ENCODE data around the gene KLK12. TPM values are rescaled to one million over a fixed set of nuclear protein-coding genes. Genes with fewer than 3 reads are reported as not detected.

The KLK12 gene
- total and polyA plus RNA-seq, 9 of the 15 experiments (the other 6 are each of a cell fraction or from before 2014, with no cell fraction given): not detected

GRCh38 chr19:51025809-51026553 is 8.8 kb downstream of the KLK12 start:
- 1% methylated on average over 15 of the region's 18 CpGs for WGBS (ENCODE audit: insufficient coverage, low coverage, missing lambda C conversion rate)
- peaks cover 2 to 7% of the 10 kb centered on the region in 2 experiments; a peak in 4 of 5 replicates for H3K4me1 ChIP-seq (replicated peaks in 1 of 2; ENCODE audit: control insufficient read depth in 2 of 2, insufficient read depth in 2 of 2, low read length in 2 of 2)
- intact Hi-C loops (cut with micrococcal nuclease) (no loop called here), in situ Hi-C loops (cut with MboI) (no loop called here)
- no peak overlapping the region for H3K27ac ChIP-seq (ENCODE audit: extremely low read depth, low read depth, low read length)
- no peaks in the 10 kb centered on the region for H3K36me3 ChIP-seq (ENCODE audit: control insufficient read depth, insufficient read depth, low read length)
- peaks cover 25 to 68% of the 10 kb centered on the region in 2 experiments for H3K27me3 ChIP-seq (ENCODE audit: control insufficient read depth in 2 of 2, insufficient read depth in 2 of 2, low read length in 2 of 2)
- no TSS peak for BruUV-seq (replicated peaks)
- DNase-seq (ENCODE audit: extremely low read depth in 1 of 4, low spot score in 3 of 4): no peak
- FAIRE-seq: no peak
- ChIA-PET CTCF (ENCODE audit: low intra/inter-chr PET ratio) (no interaction called here), POLR2A (interaction anchor here (0.6 kb wide), 1 partner anchor 22 kb away, joined by 3 read pairs; no protein-coding TSS in a partner anchor)
- H3K4me3 ChIP-seq: no peak overlapping the region
- H3K4me2 ChIP-seq (ENCODE audit: insufficient read depth, low read length): no peak overlapping the region
- peak overlapping the region in 1 of 2 experiments; percentile 58; a peak in 1 of 4 replicates for H3K9ac ChIP-seq (ENCODE audit: insufficient read depth in 1 of 2, low read depth in 2 of 2, low read length in 2 of 2)
- 0 out of 2 replicates have a peak, but pooled peaks cover 8% of the 10 kb centered on the region for H4K20me1 ChIP-seq (replicated peaks; ENCODE audit: control insufficient read depth, insufficient read depth, low read length)
- H3K9me1 ChIP-seq (ENCODE audit: control insufficient read depth, insufficient read depth, low read length): peaks cover 1% of the 10 kb centered on the region
- H2AFZ ChIP-seq (ENCODE audit: low read depth, low read length): no peak overlapping the region
- no peaks in the 10 kb centered on the region for H3K9me3 ChIP-seq (replicated peaks; ENCODE audit: control insufficient read depth, insufficient read depth, low read depth, low read length)
- TF ChIP-seq DPF2 (IDR thresholded peaks at IDR 0.05): no peak
- no peak for TF ChIP-seq CSDE1 (IDR thresholded peaks at IDR 0.05)
- no peak for TF ChIP-seq HNRNPUL1 (IDR thresholded peaks at IDR 0.05; ENCODE audit: low read length)
- no peaks in the 10 kb centered on the region for H3K79me2 ChIP-seq (ENCODE audit: control insufficient read depth, insufficient read depth, low read length)
- ATAC-seq: no peak

- in situ Hi-C loops (cut with MboI): no loop called here
- CTCF ChIA-PET (ENCODE audit: low intra/inter-chr PET ratio): no interaction called here
- WGBS (ENCODE audit: insufficient coverage, low coverage, missing lambda C conversion rate): 0% methylated on average over 3 of the region's 6 CpGs
- no peaks in the 10 kb centered on the region for H3K79me2 ChIP-seq (ENCODE audit: control insufficient read depth, insufficient read depth, low read length)
- DNase-seq (ENCODE audit: extremely low read depth in 1 of 4, low spot score in 3 of 4) (no peak), FAIRE-seq (no peak), ATAC-seq (no peak)
- no peaks in the 10 kb centered on the region for H3K9me3 ChIP-seq (replicated peaks; ENCODE audit: control insufficient read depth, insufficient read depth, low read depth, low read length)
- H3K36me3 ChIP-seq (ENCODE audit: control insufficient read depth, insufficient read depth, low read length): no peaks in the 10 kb centered on the region
- H4K20me1 ChIP-seq (replicated peaks; ENCODE audit: control insufficient read depth, insufficient read depth, low read length): 0 out of 2 replicates have a peak, but pooled peaks cover 8% of the 10 kb centered on the region
- no peak overlapping the region for H3K4me2 ChIP-seq (ENCODE audit: insufficient read depth, low read length)
- H3K9me1 ChIP-seq (ENCODE audit: control insufficient read depth, insufficient read depth, low read length): no peaks in the 10 kb centered on the region
- no peak overlapping the region for H2AFZ ChIP-seq (ENCODE audit: low read depth, low read length)
- no peak overlapping the region for H3K4me3 ChIP-seq
- peaks cover 25 to 68% of the 10 kb centered on the region in 2 experiments for H3K27me3 ChIP-seq (ENCODE audit: control insufficient read depth in 2 of 2, insufficient read depth in 2 of 2, low read length in 2 of 2)
- H3K9ac ChIP-seq (ENCODE audit: insufficient read depth in 1 of 2, low read depth in 2 of 2, low read length in 2 of 2): no peak overlapping the region; a peak in 1 of 4 replicates
- no TSS peak for BruUV-seq (replicated peaks)
- no peak overlapping the region for H3K27ac ChIP-seq (ENCODE audit: extremely low read depth, low read depth, low read length)
- intact Hi-C loops (cut with micrococcal nuclease): no loop called here
- POLR2A ChIA-PET: no interaction called here
- peaks cover 4 to 7% of the 10 kb centered on the region in 2 experiments; a peak in 4 of 5 replicates for H3K4me1 ChIP-seq (replicated peaks in 1 of 2; ENCODE audit: control insufficient read depth in 2 of 2, insufficient read depth in 2 of 2, low read length in 2 of 2)
- TF ChIP-seq ZNF239 (CRISPR knock-in tag; IDR thresholded peaks at IDR 0.05) (no peak), ZHX1 (conservative IDR thresholded peaks at IDR 0.05; ENCODE audit: low read length) (no peak), SMARCA5 (IDR thresholded peaks at IDR 0.05) (no peak), FOS (IDR thresholded peaks at IDR 0.05; ENCODE audit: extremely low read depth, insufficient read length) (no peak), ZNF830 (CRISPR knock-in tag; IDR thresholded peaks at IDR 0.05) (no peak), ZSCAN32 (CRISPR knock-in tag; IDR thresholded peaks at IDR 0.05) (no peak)
- TF ChIP-seq, protein P1, sequence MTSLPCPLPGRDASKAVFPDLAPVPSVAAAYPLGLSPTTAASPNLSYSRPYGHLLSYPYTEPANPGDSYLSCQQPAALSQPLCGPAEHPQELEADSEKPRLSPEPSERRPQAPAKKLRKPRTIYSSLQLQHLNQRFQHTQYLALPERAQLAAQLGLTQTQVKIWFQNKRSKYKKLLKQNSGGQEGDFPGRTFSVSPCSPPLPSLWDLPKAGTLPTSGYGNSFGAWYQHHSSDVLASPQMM (CRISPR knock-in tag; IDR thresholded peaks at IDR 0.05): no peak
Observed at GRCh38 chr19:51025401-51025800, 9.4 kb downstream of the KLK12 start.

Data from K562 (cell line).